OCI-LY1 (cell line): ENCODE data around the gene LCAT.

Experiments
- EZH2 ChIP-seq: fragments of 200-600 bp; sonication (generic), shearing (Covaris generic); IDR thresholded peaks from 2 replicates; pipeline ENCODE4 v1.8.0; 2017; ENCODE audit warnings: borderline replicate concordance, mixed run types, mild to moderate bottlenecking, antibody characterized with exemption, low read length, moderate library complexity, mixed read lengths
- TF ChIP-seq, protein P1 (sequence below): fragments of 200-600 bp; sonication (generic), shearing (Covaris generic); IDR thresholded peaks from 2 replicates; pipeline ENCODE4 v1.5.1; 2017; ENCODE audit warnings: mild to moderate bottlenecking, antibody characterized with exemption, low read length, moderate library complexity, mixed read lengths

GRCh38 chr16:67962135-67962534 is 18.2 kb upstream of the LCAT start:
- TF ChIP-seq, protein P1, sequence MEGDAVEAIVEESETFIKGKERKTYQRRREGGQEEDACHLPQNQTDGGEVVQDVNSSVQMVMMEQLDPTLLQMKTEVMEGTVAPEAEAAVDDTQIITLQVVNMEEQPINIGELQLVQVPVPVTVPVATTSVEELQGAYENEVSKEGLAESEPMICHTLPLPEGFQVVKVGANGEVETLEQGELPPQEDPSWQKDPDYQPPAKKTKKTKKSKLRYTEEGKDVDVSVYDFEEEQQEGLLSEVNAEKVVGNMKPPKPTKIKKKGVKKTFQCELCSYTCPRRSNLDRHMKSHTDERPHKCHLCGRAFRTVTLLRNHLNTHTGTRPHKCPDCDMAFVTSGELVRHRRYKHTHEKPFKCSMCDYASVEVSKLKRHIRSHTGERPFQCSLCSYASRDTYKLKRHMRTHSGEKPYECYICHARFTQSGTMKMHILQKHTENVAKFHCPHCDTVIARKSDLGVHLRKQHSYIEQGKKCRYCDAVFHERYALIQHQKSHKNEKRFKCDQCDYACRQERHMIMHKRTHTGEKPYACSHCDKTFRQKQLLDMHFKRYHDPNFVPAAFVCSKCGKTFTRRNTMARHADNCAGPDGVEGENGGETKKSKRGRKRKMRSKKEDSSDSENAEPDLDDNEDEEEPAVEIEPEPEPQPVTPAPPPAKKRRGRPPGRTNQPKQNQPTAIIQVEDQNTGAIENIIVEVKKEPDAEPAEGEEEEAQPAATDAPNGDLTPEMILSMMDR, result no peak
- TF ChIP-seq EZH2, result no peak
